ENCODE data around the gene LYRM4. TPM values are rescaled to one million over a fixed set of nuclear protein-coding genes. Genes with fewer than 3 reads are reported as not detected.

The LYRM4 gene
- total RNA-seq, 2 experiments from 2014 or later: 21.2 to 22.7 TPM

DNA sequence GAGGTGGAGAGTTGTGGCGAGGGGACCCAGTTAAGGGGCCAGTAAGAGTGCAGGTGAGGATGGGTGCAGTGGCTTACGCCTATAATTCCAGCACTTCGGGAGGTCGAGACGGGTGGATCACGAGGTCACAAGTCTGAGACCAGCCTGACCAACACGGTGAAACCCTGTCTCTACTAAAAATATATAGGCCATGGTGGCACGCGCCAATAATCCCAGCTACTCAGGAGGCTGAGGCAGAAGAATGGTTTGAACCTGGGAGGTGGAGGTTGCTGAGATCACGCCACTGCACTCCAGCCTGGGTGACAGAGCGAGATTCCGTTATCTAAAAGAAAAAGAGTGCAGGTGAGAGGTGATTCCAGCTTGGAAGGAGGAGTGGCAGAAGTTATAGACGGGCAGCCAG, 147.7 kb downstream of the LYRM4 start:
- POLR2A ChIA-PET: no interaction called here
- Mint-ChIP-seq H3K27ac (no peak overlapping the region), H3K36me3 (ENCODE audit: low read depth) (no peaks in the 10 kb centered on the region), H3K4me1 (no peaks in the 10 kb centered on the region), H3K9me3 (no peaks in the 10 kb centered on the region), H3K27me3 (no peaks in the 10 kb centered on the region), H3K4me3 (no peak overlapping the region)
- CTCF ChIA-PET: no interaction called here
- no peak for DNase-seq

DNA sequence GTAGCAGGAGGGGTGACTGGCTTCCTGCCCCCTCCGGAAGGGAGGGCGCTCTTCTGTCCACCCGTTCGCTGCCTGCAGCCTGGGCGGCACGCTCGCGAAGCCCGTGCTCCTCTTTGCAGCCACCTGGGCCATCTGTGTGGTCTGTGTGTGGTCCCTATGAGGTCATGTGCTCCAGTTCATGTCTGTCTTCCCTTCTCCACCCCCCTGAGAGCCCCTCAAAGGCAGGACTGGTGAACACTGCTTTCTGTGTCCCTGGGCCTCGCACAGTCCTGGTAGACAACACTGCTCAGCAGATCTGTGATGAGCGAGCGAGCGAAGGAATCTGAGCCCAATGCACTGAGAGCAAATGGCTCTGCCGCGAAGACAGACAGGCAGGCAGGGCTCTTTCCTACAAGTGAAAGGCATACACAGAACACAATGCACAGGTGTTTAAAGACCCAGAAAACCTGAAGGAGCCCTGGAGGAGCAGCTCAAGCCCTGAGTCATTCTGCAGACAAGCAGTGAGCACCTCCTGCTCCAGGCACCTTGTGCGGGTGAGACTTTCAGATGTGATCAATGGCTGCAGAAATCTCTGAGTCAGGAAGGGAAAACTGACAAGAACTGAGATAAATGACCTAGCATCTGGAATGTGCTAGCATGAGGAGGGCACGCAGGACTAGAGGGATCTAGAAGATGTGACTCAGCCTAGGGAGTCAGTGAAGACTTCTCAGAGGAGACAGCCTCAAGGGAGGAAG, 148.5 kb downstream of the LYRM4 start:
- POLR2A ChIA-PET: no interaction called here
- CTCF ChIA-PET: no interaction called here
- Mint-ChIP-seq H3K9me3 (no peaks in the 10 kb centered on the region), H3K27ac (no peak overlapping the region), H3K36me3 (ENCODE audit: low read depth) (no peaks in the 10 kb centered on the region), H3K4me3 (no peak overlapping the region), H3K27me3 (no peaks in the 10 kb centered on the region), H3K4me1 (no peaks in the 10 kb centered on the region)
- no peak for DNase-seq

DNA sequence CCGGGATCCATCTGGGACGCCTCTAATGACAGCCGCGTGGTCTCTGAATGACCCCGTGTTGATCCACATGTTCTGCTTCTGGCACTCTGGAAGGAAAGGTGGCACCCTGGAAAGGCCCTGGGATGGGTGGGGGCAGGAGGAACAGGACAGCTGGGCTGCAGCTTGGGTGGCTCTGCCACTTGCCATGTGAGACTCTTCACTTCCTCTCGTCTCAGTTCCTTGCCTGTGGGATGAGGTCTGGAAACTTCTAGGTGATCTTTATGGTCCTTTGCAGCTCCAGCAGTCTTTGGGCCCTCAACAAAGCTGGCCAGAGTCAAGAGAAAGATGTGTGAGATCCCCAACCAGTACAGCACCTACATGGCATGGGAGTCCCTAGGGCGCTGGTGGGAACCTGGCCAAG, 149.1 kb downstream of the LYRM4 start:
- H3K27ac Mint-ChIP-seq: no peak overlapping the region
- POLR2A ChIA-PET: no interaction called here
- CTCF ChIA-PET: no interaction called here
- no peaks in the 10 kb centered on the region for H3K27me3 Mint-ChIP-seq
- no peaks in the 10 kb centered on the region for H3K36me3 Mint-ChIP-seq (ENCODE audit: low read depth)
- no peaks in the 10 kb centered on the region for H3K4me1 Mint-ChIP-seq
- no peaks in the 10 kb centered on the region for H3K9me3 Mint-ChIP-seq
- no peak for DNase-seq
- H3K4me3 Mint-ChIP-seq: no peak overlapping the region

DNA sequence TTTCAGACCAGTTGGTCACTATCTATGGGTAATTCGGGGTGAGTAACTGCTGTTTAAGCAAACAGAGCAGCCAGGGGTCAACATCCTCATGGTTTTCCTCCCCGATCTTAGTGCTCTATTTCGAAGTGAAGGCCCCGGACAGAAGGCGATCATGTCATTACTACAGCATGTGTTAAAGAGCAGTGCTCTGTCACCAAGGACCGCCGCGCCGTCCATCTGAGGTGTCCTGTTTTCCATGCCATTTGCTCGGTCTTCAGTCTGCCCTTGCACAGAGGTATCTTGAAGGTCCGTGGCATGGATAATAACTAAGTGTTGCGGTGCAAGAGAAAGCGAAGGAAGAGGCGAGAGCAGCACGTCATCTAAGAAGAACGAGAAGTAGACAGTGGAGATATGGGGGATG, 150.5 kb downstream of the LYRM4 start:
- Mint-ChIP-seq H3K27me3 (no peaks in the 10 kb centered on the region), H3K27ac (no peak overlapping the region), H3K9me3 (no peaks in the 10 kb centered on the region), H3K36me3 (ENCODE audit: low read depth) (no peaks in the 10 kb centered on the region), H3K4me1 (no peaks in the 10 kb centered on the region), H3K4me3 (no peak overlapping the region)
- ChIA-PET POLR2A (no interaction called here), CTCF (no interaction called here)
- no peak for DNase-seq

DNA sequence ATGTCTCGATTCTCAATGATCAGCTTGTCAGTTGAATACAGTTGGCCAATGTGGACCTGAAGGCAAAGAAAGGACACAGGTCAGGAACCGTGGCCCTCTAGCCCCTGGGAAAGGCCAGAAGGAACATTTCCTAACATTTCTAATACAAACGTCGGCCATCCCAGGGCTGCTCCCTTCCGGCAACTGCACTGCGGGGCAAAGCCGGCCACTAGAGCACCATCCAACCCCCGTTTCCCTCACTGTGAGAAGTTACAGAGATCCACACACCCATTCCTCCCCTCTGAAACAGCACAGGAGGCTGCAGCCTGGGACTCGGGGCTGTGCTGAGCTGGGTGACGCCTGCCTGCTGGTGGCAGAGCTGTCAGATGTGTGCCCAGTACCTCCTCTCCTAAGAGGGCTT, 151.3 kb downstream of the LYRM4 start:
- Mint-ChIP-seq H3K27ac (no peak overlapping the region), H3K4me3 (no peak overlapping the region), H3K9me3 (no peaks in the 10 kb centered on the region), H3K27me3 (no peaks in the 10 kb centered on the region), H3K4me1 (no peaks in the 10 kb centered on the region), H3K36me3 (ENCODE audit: low read depth) (no peaks in the 10 kb centered on the region)
- no peak for DNase-seq
- ChIA-PET CTCF (no interaction called here), POLR2A (no interaction called here)

DNA sequence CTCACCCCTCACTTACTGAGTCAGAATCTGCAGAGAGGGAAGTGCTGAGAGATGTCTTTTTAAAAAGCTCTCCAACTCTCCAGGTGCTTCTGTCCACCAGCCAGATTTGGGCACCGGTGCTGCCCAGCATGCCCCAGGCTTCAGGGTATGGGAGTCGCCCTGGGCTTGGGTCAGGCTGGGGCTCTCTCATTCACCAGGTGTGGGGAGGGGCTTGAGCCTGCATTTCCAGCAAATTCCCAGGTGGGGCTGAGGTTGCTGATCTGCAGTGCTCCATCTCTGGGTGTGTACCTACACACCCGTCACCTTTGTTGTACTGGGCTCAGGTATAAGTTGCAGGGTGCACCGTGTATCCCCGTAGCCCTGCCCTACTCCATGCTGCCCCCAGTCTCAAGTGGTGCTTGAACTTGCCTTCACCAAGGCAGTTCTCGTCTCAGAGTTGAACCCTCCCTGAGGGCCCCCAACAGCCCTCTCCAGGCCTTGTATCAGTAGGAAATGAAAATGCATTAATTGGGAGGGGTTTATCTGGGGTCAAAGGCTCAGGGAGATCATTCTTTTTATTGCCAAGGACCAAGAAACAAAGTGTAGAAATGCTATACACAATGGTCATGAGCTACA, 152.1 kb downstream of the LYRM4 start:
- no peak for DNase-seq
- Mint-ChIP-seq H3K4me3 (no peak overlapping the region), H3K27ac (no peak overlapping the region), H3K27me3 (no peaks in the 10 kb centered on the region), H3K9me3 (no peaks in the 10 kb centered on the region), H3K4me1 (no peaks in the 10 kb centered on the region), H3K36me3 (ENCODE audit: low read depth) (no peaks in the 10 kb centered on the region)
- CTCF ChIA-PET: no interaction called here
- POLR2A ChIA-PET: no interaction called here

DNA sequence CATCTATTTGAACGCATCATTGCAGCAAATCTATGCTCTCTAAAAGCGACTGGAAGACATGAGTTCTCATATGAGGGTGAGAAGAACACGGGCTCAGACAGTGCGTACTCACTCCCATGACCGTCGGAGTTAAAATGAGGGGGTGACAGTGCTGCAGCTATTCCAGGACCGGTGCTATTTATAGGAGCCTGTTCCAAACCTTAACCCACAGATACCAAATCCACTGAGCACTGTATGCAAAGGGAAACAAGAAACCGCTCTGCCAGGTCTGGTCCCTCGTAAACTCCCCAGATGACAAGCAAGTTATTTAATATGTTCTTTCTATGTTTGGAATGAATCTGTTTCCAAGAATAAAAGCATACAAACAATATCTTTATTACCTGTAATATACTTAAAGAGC, 152.7 kb downstream of the LYRM4 start:
- Mint-ChIP-seq H3K4me1 (no peaks in the 10 kb centered on the region), H3K27ac (no peak overlapping the region), H3K27me3 (no peaks in the 10 kb centered on the region), H3K4me3 (no peak overlapping the region), H3K9me3 (no peaks in the 10 kb centered on the region), H3K36me3 (ENCODE audit: low read depth) (no peaks in the 10 kb centered on the region)
- CTCF ChIA-PET: no interaction called here
- POLR2A ChIA-PET: no interaction called here
- no peak for DNase-seq

DNA sequence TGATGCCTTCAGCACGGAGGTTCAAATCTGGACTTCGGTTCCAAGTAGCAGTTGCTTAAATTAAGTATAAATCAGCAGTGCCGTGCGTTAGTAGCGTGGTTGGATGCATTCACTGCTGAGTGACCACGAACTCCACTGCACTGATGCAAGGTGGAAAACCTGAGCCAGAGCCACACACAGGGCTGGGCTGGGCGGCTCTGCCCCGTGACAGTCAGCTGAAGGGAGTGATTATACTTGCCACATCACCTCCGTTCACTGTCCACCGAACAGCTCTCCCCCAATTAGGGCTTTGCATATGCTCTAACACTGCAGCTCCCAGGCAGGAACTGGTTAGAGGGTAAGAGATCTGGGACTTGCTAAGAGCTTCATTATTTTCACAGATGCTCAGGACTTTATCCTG, 153.4 kb downstream of the LYRM4 start:
- Mint-ChIP-seq H3K36me3 (ENCODE audit: low read depth) (no peaks in the 10 kb centered on the region), H3K27me3 (no peaks in the 10 kb centered on the region), H3K9me3 (no peaks in the 10 kb centered on the region), H3K4me3 (no peak overlapping the region), H3K4me1 (no peaks in the 10 kb centered on the region), H3K27ac (no peak overlapping the region)
- ChIA-PET CTCF (no interaction called here), POLR2A (no interaction called here)
- DNase-seq: no peak

DNA sequence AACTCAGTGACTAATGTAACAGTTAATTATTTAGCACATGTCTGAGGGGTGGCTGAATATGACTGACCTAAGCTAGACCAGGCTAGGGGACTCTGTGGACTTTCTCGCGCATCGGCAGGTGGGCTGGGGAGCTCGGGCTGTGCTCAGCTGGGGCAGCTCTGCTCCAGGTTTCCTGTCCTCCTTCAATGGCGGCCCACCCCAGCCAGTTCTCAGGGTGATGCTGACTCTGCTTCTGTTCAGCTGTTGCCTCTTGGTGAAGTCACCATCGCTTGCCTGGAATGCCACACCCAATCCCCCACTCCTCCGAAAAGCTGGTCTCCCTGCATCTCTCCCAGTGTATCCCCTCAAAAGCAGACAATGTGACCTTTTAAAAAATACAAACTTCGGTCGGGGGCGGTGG, 155.6 kb downstream of the LYRM4 start:
- Mint-ChIP-seq H3K27ac (no peak overlapping the region), H3K4me3 (no peak overlapping the region)
- POLR2A ChIA-PET: no interaction called here

DNA sequence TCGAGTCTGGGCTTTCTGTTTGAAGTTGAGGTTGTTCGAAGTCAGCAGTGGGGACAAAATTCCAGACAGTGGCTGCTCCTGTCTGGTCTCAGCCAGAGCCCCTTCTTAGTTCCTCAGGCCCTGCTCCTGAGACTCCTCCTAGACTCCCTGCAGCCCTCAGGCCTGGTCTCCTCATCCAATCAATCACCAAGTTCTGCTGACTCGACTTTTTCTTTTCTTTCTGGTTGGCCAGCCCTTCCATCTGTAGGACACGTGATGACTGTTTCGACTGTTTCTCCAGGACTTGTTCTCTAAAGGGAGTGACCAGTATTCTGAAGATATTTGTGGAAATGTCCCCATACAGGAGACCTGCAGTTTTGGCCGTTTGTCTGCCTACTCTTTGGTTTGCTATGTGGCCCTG, 156.1 kb downstream of the LYRM4 start:
- no peaks in the 10 kb centered on the region for H3K9me3 Mint-ChIP-seq
- no peak overlapping the region for H3K27ac Mint-ChIP-seq
- no peaks in the 10 kb centered on the region for H3K27me3 Mint-ChIP-seq
- H3K4me1 Mint-ChIP-seq: no peaks in the 10 kb centered on the region
- ChIA-PET CTCF (no interaction called here), POLR2A (no interaction called here)
- DNase-seq: no peak
- no peaks in the 10 kb centered on the region for H3K36me3 Mint-ChIP-seq (ENCODE audit: low read depth)
- H3K4me3 Mint-ChIP-seq: no peak overlapping the region

More for the DNA sequence above, 155.6 kb downstream of the LYRM4 start:
- no peaks in the 10 kb centered on the region for H3K4me1 Mint-ChIP-seq
- no peaks in the 10 kb centered on the region for H3K9me3 Mint-ChIP-seq
- no peaks in the 10 kb centered on the region for H3K36me3 Mint-ChIP-seq (ENCODE audit: low read depth)
- no peak for DNase-seq
- CTCF ChIA-PET: no interaction called here
- no peaks in the 10 kb centered on the region for H3K27me3 Mint-ChIP-seq

DNA sequence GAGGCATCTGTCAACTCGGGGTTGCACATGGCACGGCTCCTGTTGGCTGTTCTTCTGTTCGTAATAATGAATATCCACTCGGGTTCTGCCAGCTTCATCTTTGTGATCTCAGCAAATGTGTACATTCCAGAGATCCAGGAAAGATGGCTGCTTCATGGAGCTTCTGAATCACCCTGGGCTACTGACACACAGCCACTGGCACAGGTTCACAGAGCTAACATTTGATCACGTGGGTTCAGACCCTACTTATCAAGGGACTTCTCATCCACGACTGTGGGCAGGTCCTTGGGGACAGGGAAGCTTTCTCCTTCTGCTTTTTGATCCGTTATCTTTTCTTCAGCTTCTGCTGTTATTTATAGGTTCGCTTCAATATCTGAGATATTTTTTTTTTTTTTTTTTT, 157.5 kb downstream of the LYRM4 start:
- DNase-seq: no peak
- Mint-ChIP-seq H3K4me1 (no peaks in the 10 kb centered on the region), H3K36me3 (ENCODE audit: low read depth) (no peaks in the 10 kb centered on the region), H3K9me3 (no peaks in the 10 kb centered on the region), H3K27me3 (no peaks in the 10 kb centered on the region), H3K4me3 (no peak overlapping the region), H3K27ac (no peak overlapping the region)
- POLR2A ChIA-PET: no interaction called here
- CTCF ChIA-PET: interaction anchor here (0.7 to 0.8 kb wide), 2 partner anchors 129 to 198 kb away, joined by 3 to 4 read pairs; no protein-coding TSS in a partner anchor

DNA sequence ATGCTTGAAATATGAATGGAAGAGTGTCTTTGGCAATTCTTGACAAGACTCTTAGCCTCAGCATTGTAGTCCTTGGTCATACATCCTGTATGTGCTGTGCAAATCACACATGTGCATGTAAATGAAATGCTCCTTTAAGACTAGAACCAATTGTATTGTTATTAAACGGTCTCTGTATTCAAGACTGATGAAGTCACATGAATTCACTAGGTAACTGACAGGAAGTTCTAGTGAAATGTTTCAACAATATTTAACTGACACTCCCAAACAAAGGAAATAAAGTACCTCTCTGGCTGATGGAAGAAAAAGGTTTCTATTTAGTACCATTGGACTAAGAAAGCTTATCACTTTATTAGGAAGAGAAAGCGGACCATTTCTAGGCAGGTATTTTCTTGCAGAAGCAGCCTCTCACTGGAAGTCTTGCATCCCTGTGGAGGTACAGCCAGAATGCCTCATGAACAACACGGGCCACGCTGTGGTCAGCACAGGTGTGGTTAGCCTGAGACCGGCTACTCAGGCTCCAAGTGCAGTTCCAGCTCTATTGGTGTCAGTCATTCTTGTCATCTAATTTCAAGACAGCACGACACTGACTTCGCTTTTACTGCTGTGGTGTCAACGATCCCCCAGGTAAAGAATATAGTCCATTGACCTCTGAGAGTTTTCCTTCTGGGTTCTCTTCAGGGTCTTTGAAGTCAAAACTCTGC, 158.3 kb downstream of the LYRM4 start:
- Mint-ChIP-seq H3K27me3 (no peaks in the 10 kb centered on the region), H3K9me3 (no peaks in the 10 kb centered on the region), H3K36me3 (ENCODE audit: low read depth) (no peaks in the 10 kb centered on the region), H3K27ac (no peak overlapping the region), H3K4me3 (no peak overlapping the region), H3K4me1 (no peaks in the 10 kb centered on the region)
- DNase-seq: no peak
- POLR2A ChIA-PET: no interaction called here
- CTCF ChIA-PET: no interaction called here

DNA sequence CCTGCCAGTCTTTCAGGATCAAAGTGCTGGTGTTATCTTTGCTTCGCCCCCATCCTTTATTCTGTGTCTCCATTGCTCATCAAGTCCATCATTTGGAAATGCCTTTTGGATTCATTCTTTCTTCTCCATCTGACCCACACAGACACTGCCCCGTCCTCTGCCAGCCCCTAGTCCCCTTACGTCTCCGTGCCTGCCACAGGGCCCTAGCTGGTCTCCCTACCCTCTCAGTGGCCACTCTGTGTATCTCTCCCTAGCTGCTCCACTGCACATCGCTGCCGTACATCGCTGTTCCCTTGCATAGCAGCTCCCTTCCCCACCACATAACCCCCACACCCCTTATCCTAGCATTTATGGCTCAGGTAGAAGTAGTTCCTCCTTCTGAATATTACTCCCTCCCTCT, 159.9 kb downstream of the LYRM4 start:
- no peaks in the 10 kb centered on the region for H3K36me3 Mint-ChIP-seq (ENCODE audit: low read depth)
- ChIA-PET POLR2A (no interaction called here), CTCF (no interaction called here)
- no peak overlapping the region for H3K4me3 Mint-ChIP-seq
- DNase-seq: no peak
- H3K9me3 Mint-ChIP-seq: no peaks in the 10 kb centered on the region
- no peaks in the 10 kb centered on the region for H3K4me1 Mint-ChIP-seq
- H3K27me3 Mint-ChIP-seq: no peaks in the 10 kb centered on the region
- H3K27ac Mint-ChIP-seq: no peak overlapping the region

DNA sequence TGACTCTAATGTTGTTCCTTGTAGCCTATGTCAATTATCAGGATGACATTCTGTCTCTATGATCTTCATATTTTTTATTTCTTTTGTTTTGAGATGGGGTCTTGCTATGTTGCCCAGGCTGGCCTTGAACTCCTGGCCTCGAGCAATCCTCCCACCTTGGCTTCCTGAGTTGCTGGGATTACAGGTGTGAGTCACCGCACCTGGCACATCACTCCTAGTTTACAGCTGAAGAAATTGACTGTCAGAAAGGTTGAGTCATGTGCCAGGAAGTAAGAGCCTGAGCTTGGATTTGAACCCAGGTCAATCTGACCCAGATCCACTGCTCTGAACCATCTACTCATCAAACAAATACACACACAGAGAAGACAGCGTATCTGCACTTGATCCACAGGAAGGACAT, 161.2 kb downstream of the LYRM4 start:
- ChIA-PET CTCF (no interaction called here), POLR2A (no interaction called here)
- Mint-ChIP-seq H3K36me3 (ENCODE audit: low read depth) (no peaks in the 10 kb centered on the region), H3K27ac (no peak overlapping the region), H3K9me3 (no peaks in the 10 kb centered on the region), H3K4me3 (no peak overlapping the region), H3K4me1 (no peaks in the 10 kb centered on the region), H3K27me3 (no peaks in the 10 kb centered on the region)
- DNase-seq: no peak

All from activated CD4-positive, alpha-beta memory T cell treated with anti-CD3 and anti-CD28 coated beads, Interleukin-2, amount 10 ng/mL, durations not matched to agents 7 days and 5 days (primary cell).